Measurements from ENCODE around the gene LYZL4. TPM values are rescaled to one million over a fixed set of nuclear protein-coding genes. Genes with fewer than 3 reads are reported as not detected.

LYZL4 gene
- polyA plus RNA-seq, 1 donor from 2014 or later = not detected

GRCh38 chr3:42398080-42398479 lies 12.3 kb downstream of the LYZL4 start:
- no peak overlapping the region for H3K27ac ChIP-seq (ENCODE audit: low read length)
- H3K4me3 ChIP-seq (ENCODE audit: low read length) = no peak overlapping the region
- no peaks in the 10 kb centered on the region for H3K36me3 ChIP-seq (ENCODE audit: insufficient read depth, low read length)
- H3K9me3 ChIP-seq (ENCODE audit: low read length) = no peaks in the 10 kb centered on the region
- H3K4me2 ChIP-seq (ENCODE audit: low read length) = no peak overlapping the region
- no peaks in the 10 kb centered on the region for H3K27me3 ChIP-seq (ENCODE audit: insufficient read depth, low read depth, low read length)
- H4K20me1 ChIP-seq (ENCODE audit: insufficient read depth) = no peaks in the 10 kb centered on the region
- H2AFZ ChIP-seq (ENCODE audit: low read depth, low read length) = no peak overlapping the region
- TF ChIP-seq TAF1 (IDR thresholded peaks at IDR 0.05; ENCODE audit: low read depth) (no peak), MXI1 (conservative IDR thresholded peaks at IDR 0.05; ENCODE audit: poor library complexity, severe bottlenecking) (no peak), SMC3 (conservative IDR thresholded peaks at IDR 0.05; ENCODE audit: poor library complexity) (no peak), REST (IDR thresholded peaks at IDR 0.05; ENCODE audit: borderline replicate concordance) (no peak), POLR2AphosphoS5 (IDR thresholded peaks at IDR 0.05) (no peak), EZH2 (IDR thresholded peaks at IDR 0.05; ENCODE audit: borderline replicate concordance, insufficient read depth, low read length, poor library complexity, severe bottlenecking) (no peak), EP300 (conservative IDR thresholded peaks at IDR 0.05; ENCODE audit: poor library complexity, severe bottlenecking) (no peak)
- H3K9ac ChIP-seq (ENCODE audit: low read length) = no peak overlapping the region
- H3F3A ChIP-seq (ENCODE audit: insufficient read depth, low read length, poor library complexity, severe bottlenecking) = no peaks in the 10 kb centered on the region
- no peaks in the 10 kb centered on the region for H3K9me2 ChIP-seq (ENCODE audit: insufficient read depth, low read length)
- H3K79me2 ChIP-seq (replicated peaks; ENCODE audit: insufficient read depth, low read length) = no peaks in the 10 kb centered on the region

- no peak overlapping the region for H3K27ac ChIP-seq (ENCODE audit: low read length)
Measured at GRCh38 chr3:42397644-42398043, 12.8 kb downstream of the LYZL4 start.

More at GRCh38 chr3:42397644-42398043, 12.8 kb downstream of the LYZL4 start:
- no peaks in the 10 kb centered on the region for H3K27me3 ChIP-seq (ENCODE audit: insufficient read depth, low read depth, low read length)
- H3K36me3 ChIP-seq (ENCODE audit: insufficient read depth, low read length) = no peaks in the 10 kb centered on the region
- H3F3A ChIP-seq (ENCODE audit: insufficient read depth, low read length, poor library complexity, severe bottlenecking) = no peaks in the 10 kb centered on the region
- no peaks in the 10 kb centered on the region for H3K79me2 ChIP-seq (replicated peaks; ENCODE audit: insufficient read depth, low read length)
- no peak overlapping the region for H3K4me2 ChIP-seq (ENCODE audit: low read length)
- TF ChIP-seq CTCF (IDR thresholded peaks at IDR 0.05; ENCODE audit: poor library complexity, severe bottlenecking) = no peak
- no peak for TF ChIP-seq EP300 (conservative IDR thresholded peaks at IDR 0.05; ENCODE audit: poor library complexity, severe bottlenecking)
- H3K9me2 ChIP-seq (ENCODE audit: insufficient read depth, low read length) = no peaks in the 10 kb centered on the region
- no peak overlapping the region for H2AFZ ChIP-seq (ENCODE audit: low read depth, low read length)
- no peak overlapping the region for H3K9ac ChIP-seq (ENCODE audit: low read length)
- no peaks in the 10 kb centered on the region for H4K20me1 ChIP-seq (ENCODE audit: insufficient read depth)
- no peaks in the 10 kb centered on the region for H3K9me3 ChIP-seq (ENCODE audit: low read length)
- no peak overlapping the region for H3K4me3 ChIP-seq (ENCODE audit: low read length)
